Keratinocyte (primary cell): ENCODE results near the gene PIGW. TPM values are rescaled to one million over a fixed set of nuclear protein-coding genes. Genes with fewer than 3 reads are reported as not detected.

Experiments used
- DNase-seq: peaks from one replicate; pipeline ENCODE4 v3.0.0-alpha.2; 2011; ENCODE audit warnings: low read depth, missing footprints, low spot score
- FAIRE-seq: peaks from 2 replicates; lab custom pipeline; 2011; peaks lifted over from hg19 to GRCh38; lab: Jason Lieb, UNC
- H2AFZ ChIP-seq: 2 replicates; pipeline ENCODE4 v1.6.0; 2012; ENCODE audit warnings: low read length, control low read depth, inconsistent platforms; ENCODE audit not compliant: control insufficient read depth
- H3K27ac ChIP-seq: 2 replicates; pipeline ENCODE4 v1.5.1; 2011; ENCODE audit warnings: low read length; ENCODE audit not compliant: control insufficient read depth, insufficient read depth
- H3K27me3 ChIP-seq: 3 replicates; pipeline ENCODE4 v1.6.0; 2011; ENCODE audit warnings: low read length; ENCODE audit not compliant: control insufficient read depth, insufficient read depth; ENCODE audit errors: extremely low read depth
- H3K36me3 ChIP-seq, 2 experiments: 2 replicates in 1 of 2; 3 replicates in 1 of 2; pipeline ENCODE4 v1.5.1; 2011; ENCODE audit warnings: low read length in 2 of 2, mild to moderate bottlenecking in 1 of 2; ENCODE audit not compliant: control insufficient read depth in 2 of 2, insufficient read depth in 2 of 2; ENCODE audit errors: extremely low read depth in 1 of 2
- H3K4me1 ChIP-seq: 3 replicates; pipeline ENCODE4 v1.5.1; 2011; ENCODE audit warnings: low read length; ENCODE audit not compliant: control insufficient read depth, insufficient read depth; ENCODE audit errors: extremely low read depth
- H3K4me2 ChIP-seq: 3 replicates; pipeline ENCODE4 v1.6.0; 2011; ENCODE audit warnings: low read depth, low read length; ENCODE audit not compliant: control insufficient read depth, insufficient read depth; ENCODE audit errors: extremely low read depth
- H3K4me3 ChIP-seq, 3 experiments: fragments of 200-600 bp in 1 of 3; sonication (generic) in 1 of 3; 2 replicates in 2 of 3; 3 replicates in 1 of 3; pipeline ENCODE4 v1.5.1; 2011 to 2016; ENCODE audit warnings: low read length in 3 of 3, mild to moderate bottlenecking in 3 of 3, control low read depth in 2 of 3, inconsistent platforms in 1 of 3, low read depth in 1 of 3, mixed read lengths in 1 of 3, mixed run types in 1 of 3, moderate library complexity in 1 of 3; ENCODE audit not compliant: control insufficient read depth in 2 of 3, insufficient read depth in 2 of 3; ENCODE audit errors: extremely low read depth in 1 of 3
- H3K79me2 ChIP-seq: 2 replicates; pipeline ENCODE4 v1.6.0; 2012; ENCODE audit warnings: low read length; ENCODE audit not compliant: control insufficient read depth, insufficient read depth
- H3K9ac ChIP-seq: 3 replicates; pipeline ENCODE4 v1.6.0; 2011; ENCODE audit warnings: low read length; ENCODE audit not compliant: control insufficient read depth, insufficient read depth; ENCODE audit errors: extremely low read depth
- H3K9me1 ChIP-seq: 3 replicates; pipeline ENCODE4 v1.6.0; 2011; ENCODE audit warnings: low read length; ENCODE audit not compliant: control insufficient read depth, insufficient read depth; ENCODE audit errors: extremely low read depth
- H3K9me3 ChIP-seq: 2 replicates; pipeline ENCODE4 v1.5.1; 2012; ENCODE audit warnings: low read depth, low read length; ENCODE audit not compliant: control insufficient read depth
- H4K20me1 ChIP-seq: 3 replicates; pipeline ENCODE4 v1.6.0; 2011; ENCODE audit warnings: low read length; ENCODE audit not compliant: control insufficient read depth, insufficient read depth; ENCODE audit errors: extremely low read depth
- EZH2 ChIP-seq: IDR thresholded peaks from one replicate; pipeline ENCODE4 v1.6.1; 2012; ENCODE audit warnings: inconsistent platforms, mild to moderate bottlenecking, low read length, moderate library complexity
- dilution Hi-C: fragments of 300-500 bp; cut with MboI; formaldehyde crosslinking; loops from one replicate; pipeline ENCODE4 v1.7.0; 2020; ENCODE audit warnings: low sequenced_read_pairs; ENCODE audit not compliant: extremely low pct_ligation_motif_present
- polyA plus RNA-seq, 5 experiments: library from polyadenylated mRNA; depleted of rRNA in 3 of 5; stranded (reverse) in 3 of 5; stranded (forward) in 1 of 5; unstranded in 1 of 5; fragments of >200 nt; gene quantifications; 1 replicate in 1 of 5; 2 replicates in 3 of 5; 3 replicates in 1 of 5; pipeline versions ENCODE4 v1.2.1 to v1.2.3, GENCODE V29; 2011 to 2012; ENCODE audit warnings: missing spikeins in 2 of 5, low read depth in 1 of 5, low replicate concordance in 1 of 5
- TF ChIP-seq, protein P1 (sequence below), 3 experiments: IDR thresholded peaks in 1 of 3; conservative IDR thresholded peaks in 1 of 3; optimal IDR thresholded peaks in 1 of 3; 2 replicates in 2 of 3; 3 replicates in 1 of 3; pipeline versions ENCODE3 to v1.5.1; 2011; ENCODE audit warnings: low read length in 3 of 3, mild to moderate bottlenecking in 3 of 3, moderate library complexity in 2 of 3, control low read depth in 1 of 3, inconsistent platforms in 1 of 3; ENCODE audit not compliant: insufficient read depth in 2 of 3; ENCODE audit errors: extremely low read depth in 1 of 3

Gene PIGW
- polyA plus RNA-seq, 1 donor (not counting 4 experiments of a cell fraction or from before 2014, with no cell fraction given): 9.8 TPM

DNA sequence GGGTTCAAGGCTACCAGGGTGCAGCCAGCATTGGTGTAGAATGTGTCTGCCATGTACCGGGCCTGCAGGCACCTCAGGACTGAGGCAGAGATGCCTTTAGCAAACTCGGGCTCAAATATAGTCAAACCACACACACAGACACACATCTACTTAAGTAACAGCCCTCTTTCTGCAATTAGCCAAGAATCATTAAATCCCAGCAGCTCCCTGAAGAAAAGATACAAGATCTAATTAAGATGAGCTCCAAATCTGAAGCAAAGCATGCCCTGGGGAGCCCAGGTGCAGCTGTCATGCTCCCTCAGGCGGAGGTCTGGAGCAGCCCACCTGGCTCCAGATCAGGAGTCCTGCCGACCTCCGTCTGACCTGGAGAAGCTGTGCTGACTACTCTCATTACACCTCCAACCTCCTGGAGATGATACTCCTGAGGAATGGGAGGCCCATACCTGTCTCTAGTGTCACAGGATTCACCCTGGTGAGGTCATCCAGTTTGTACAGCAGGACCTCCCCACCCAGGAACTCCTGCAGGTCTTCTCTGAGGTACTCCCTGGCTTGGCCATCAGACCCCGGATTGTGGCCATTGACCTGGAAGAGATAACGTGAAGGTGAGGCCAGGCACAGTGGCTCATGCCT is 7.1 kb upstream of the PIGW start:
- peaks cover 14 to 53% of the 10 kb centered on the region in 2 experiments for H3K36me3 ChIP-seq
- peaks cover 22% of the 10 kb centered on the region for H3K79me2 ChIP-seq
- FAIRE-seq (no peak), DNase-seq (no peak)
- no peaks in the 10 kb centered on the region for H3K9me3 ChIP-seq
- H2AFZ ChIP-seq: no peak overlapping the region
- H3K27me3 ChIP-seq: no peaks in the 10 kb centered on the region
- H4K20me1 ChIP-seq: no peaks in the 10 kb centered on the region
- TF ChIP-seq, protein P1, sequence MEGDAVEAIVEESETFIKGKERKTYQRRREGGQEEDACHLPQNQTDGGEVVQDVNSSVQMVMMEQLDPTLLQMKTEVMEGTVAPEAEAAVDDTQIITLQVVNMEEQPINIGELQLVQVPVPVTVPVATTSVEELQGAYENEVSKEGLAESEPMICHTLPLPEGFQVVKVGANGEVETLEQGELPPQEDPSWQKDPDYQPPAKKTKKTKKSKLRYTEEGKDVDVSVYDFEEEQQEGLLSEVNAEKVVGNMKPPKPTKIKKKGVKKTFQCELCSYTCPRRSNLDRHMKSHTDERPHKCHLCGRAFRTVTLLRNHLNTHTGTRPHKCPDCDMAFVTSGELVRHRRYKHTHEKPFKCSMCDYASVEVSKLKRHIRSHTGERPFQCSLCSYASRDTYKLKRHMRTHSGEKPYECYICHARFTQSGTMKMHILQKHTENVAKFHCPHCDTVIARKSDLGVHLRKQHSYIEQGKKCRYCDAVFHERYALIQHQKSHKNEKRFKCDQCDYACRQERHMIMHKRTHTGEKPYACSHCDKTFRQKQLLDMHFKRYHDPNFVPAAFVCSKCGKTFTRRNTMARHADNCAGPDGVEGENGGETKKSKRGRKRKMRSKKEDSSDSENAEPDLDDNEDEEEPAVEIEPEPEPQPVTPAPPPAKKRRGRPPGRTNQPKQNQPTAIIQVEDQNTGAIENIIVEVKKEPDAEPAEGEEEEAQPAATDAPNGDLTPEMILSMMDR (optimal IDR thresholded peaks at IDR 0.05 in 1 of 3, IDR thresholded peaks at IDR 0.05 in 1 of 3, conservative IDR thresholded peaks at IDR 0.05 in 1 of 3; ENCODE audit: extremely low read depth in 1 of 3, insufficient read depth in 2 of 3, low read length in 3 of 3): no peak
- TF ChIP-seq EZH2: no peak
- no peak overlapping the region for H3K4me2 ChIP-seq
- dilution Hi-C loops: no loop called here
- no peak overlapping the region for H3K4me3 ChIP-seq
- peaks cover 4% of the 10 kb centered on the region for H3K9me1 ChIP-seq
- peak overlapping the region; percentile 30 for H3K27ac ChIP-seq
- H3K9ac ChIP-seq: no peak overlapping the region
- H3K4me1 ChIP-seq: peaks cover 46% of the 10 kb centered on the region

DNA sequence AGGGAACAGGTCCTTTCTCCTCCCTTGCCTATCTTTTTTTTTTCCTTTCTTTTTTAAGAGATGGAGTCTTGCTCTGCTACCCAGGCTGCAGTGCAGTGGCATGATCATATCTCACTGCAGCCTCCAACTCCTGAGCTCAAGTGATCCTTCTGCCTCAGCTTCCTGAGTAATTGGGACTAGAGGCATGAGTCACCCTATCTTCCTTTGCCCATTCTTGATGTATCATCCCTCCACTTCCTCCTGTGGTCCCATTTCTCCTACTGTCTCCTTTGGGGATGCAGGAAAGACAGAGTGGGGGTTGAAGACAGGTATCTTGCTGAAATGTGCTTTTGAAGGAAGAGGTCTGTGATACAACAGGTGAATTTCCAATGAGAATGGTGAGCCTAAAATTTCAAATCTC is 5.7 kb upstream of the PIGW start:
- FAIRE-seq (no peak), DNase-seq (no peak)
- H3K4me3 ChIP-seq: no peak overlapping the region

More for the DNA sequence above, 5.7 kb upstream of the PIGW start:
- no peak overlapping the region for H3K4me2 ChIP-seq
- H3K36me3 ChIP-seq: peaks cover 18 to 53% of the 10 kb centered on the region in 2 experiments
- H3K27ac ChIP-seq: peak overlapping the region; percentile 8
- H3K27me3 ChIP-seq: no peaks in the 10 kb centered on the region
- no peak overlapping the region for H2AFZ ChIP-seq
- dilution Hi-C loops: no loop called here
- H3K9me3 ChIP-seq: no peaks in the 10 kb centered on the region
- H4K20me1 ChIP-seq: no peaks in the 10 kb centered on the region
- H3K79me2 ChIP-seq: peaks cover 22% of the 10 kb centered on the region
- H3K4me1 ChIP-seq: peaks cover 55% of the 10 kb centered on the region
- TF ChIP-seq, protein P1 (optimal IDR thresholded peaks at IDR 0.05 in 1 of 3, IDR thresholded peaks at IDR 0.05 in 1 of 3, conservative IDR thresholded peaks at IDR 0.05 in 1 of 3; ENCODE audit: extremely low read depth in 1 of 3, insufficient read depth in 2 of 3, low read length in 3 of 3): no peak
- TF ChIP-seq EZH2: no peak
- H3K9me1 ChIP-seq: peaks cover 8% of the 10 kb centered on the region
- H3K9ac ChIP-seq: no peak overlapping the region
